H9 (cell line): Measurements from ENCODE around the gene GPD2. TPM values are rescaled to one million over a fixed set of nuclear protein-coding genes. Genes with fewer than 3 reads are reported as not detected.

Source experiments
- DNase-seq: peaks from one replicate; pipeline ENCODE4 v3.0.0-alpha.2; 2017
- H2AFZ ChIP-seq: one replicate; pipeline ENCODE4 v1.6.1; 2013; ENCODE audit warnings: mild to moderate bottlenecking, low read length, control low read depth, moderate library complexity
- H2AK5ac ChIP-seq: 2 replicates; pipeline ENCODE4 v1.6.1; 2013; ENCODE audit warnings: low read length, control low read depth, mixed read lengths; ENCODE audit not compliant: insufficient read length
- H2BK120ac ChIP-seq: one replicate; pipeline ENCODE4 v1.6.1; 2013; ENCODE audit warnings: low read depth, mild to moderate bottlenecking, low read length, control low read depth, inconsistent platforms; ENCODE audit not compliant: poor library complexity, severe bottlenecking
- H2BK12ac ChIP-seq: 2 replicates; pipeline ENCODE4 v1.6.1; 2013; ENCODE audit warnings: low read length, control low read depth, mixed read lengths, low read depth; ENCODE audit not compliant: insufficient read length
- H2BK15ac ChIP-seq: 2 replicates; pipeline ENCODE4 v1.6.1; 2013; ENCODE audit warnings: low read depth, low read length, control low read depth
- H2BK20ac ChIP-seq: one replicate; pipeline ENCODE4 v1.6.1; 2013; ENCODE audit warnings: low read depth, mild to moderate bottlenecking, low read length, control low read depth, inconsistent platforms; ENCODE audit not compliant: poor library complexity, severe bottlenecking
- H2BK5ac ChIP-seq: 2 replicates; pipeline ENCODE4 v1.6.1; 2013; ENCODE audit warnings: low read length, control low read depth, mixed read lengths; ENCODE audit not compliant: insufficient read length
- H3K14ac ChIP-seq: 2 replicates; pipeline ENCODE4 v1.6.1; 2013; ENCODE audit warnings: low read length, control low read depth; ENCODE audit not compliant: insufficient read depth
- H3K18ac ChIP-seq: 2 replicates; pipeline ENCODE4 v1.6.1; 2013; ENCODE audit warnings: low read depth, mild to moderate bottlenecking, mixed read lengths, low read length, control low read depth; ENCODE audit not compliant: insufficient read length
- H3K23ac ChIP-seq: 2 replicates; pipeline ENCODE4 v1.6.1; 2013; ENCODE audit warnings: low read length, control low read depth, mixed read lengths, low read depth; ENCODE audit not compliant: insufficient read length
- H3K23me2 ChIP-seq: 2 replicates; pipeline ENCODE4 v1.6.1; 2013; ENCODE audit warnings: low read depth, mild to moderate bottlenecking, mixed read lengths, low read length, control low read depth; ENCODE audit not compliant: insufficient read length, poor library complexity, severe bottlenecking
- H3K27ac ChIP-seq: 2 replicates; pipeline ENCODE4 v1.5.1; 2013; ENCODE audit warnings: low read length, control low read depth, mixed read lengths, low read depth; ENCODE audit not compliant: insufficient read length
- H3K27me3 ChIP-seq: 2 replicates; pipeline ENCODE4 v1.6.1; 2013; ENCODE audit warnings: low read length, control low read depth, inconsistent platforms; ENCODE audit not compliant: insufficient read depth
- H3K4ac ChIP-seq: 2 replicates; pipeline ENCODE4 v1.6.1; 2013; ENCODE audit warnings: low read depth, mild to moderate bottlenecking, control low read depth, inconsistent platforms, low read length, moderate library complexity
- H3K4me1 ChIP-seq: 2 replicates; pipeline ENCODE4 v1.6.1; 2013; ENCODE audit warnings: low read length, control low read depth, inconsistent platforms; ENCODE audit not compliant: insufficient read depth
- H3K4me2 ChIP-seq: 2 replicates; pipeline ENCODE4 v1.6.1; 2013; ENCODE audit warnings: low read length, control low read depth, mixed read lengths; ENCODE audit not compliant: insufficient read length, insufficient read depth
- H3K56ac ChIP-seq: 2 replicates; pipeline ENCODE4 v1.6.1; 2013; ENCODE audit warnings: low read depth, mild to moderate bottlenecking, mixed read lengths, low read length, control low read depth; ENCODE audit not compliant: insufficient read length
- H3K79me1 ChIP-seq: 2 replicates; pipeline ENCODE4 v1.6.1; 2013; ENCODE audit warnings: low read depth, mild to moderate bottlenecking, moderate library complexity, low read length, control low read depth, inconsistent platforms; ENCODE audit not compliant: insufficient read depth, poor library complexity, severe bottlenecking
- H3K79me2 ChIP-seq: 2 replicates; pipeline ENCODE4 v1.6.1; 2013; ENCODE audit warnings: low read length, control low read depth, inconsistent platforms; ENCODE audit not compliant: insufficient read depth
- H3K9ac ChIP-seq: 2 replicates; pipeline ENCODE4 v1.6.1; 2013; ENCODE audit warnings: low read length, control low read depth, mixed read lengths; ENCODE audit not compliant: insufficient read length; ENCODE audit errors: extremely low read depth
- H3K9me3 ChIP-seq: one replicate; pipeline ENCODE4 v1.6.1; 2013; ENCODE audit warnings: low read depth, low read length, inconsistent platforms; ENCODE audit not compliant: control insufficient read depth
- H3T11ph ChIP-seq: one replicate; pipeline ENCODE4 v1.6.1; 2013; ENCODE audit warnings: mild to moderate bottlenecking, low read length, control low read depth, inconsistent platforms
- H4K20me1 ChIP-seq: one replicate; pipeline ENCODE4 v1.6.1; 2013; ENCODE audit not compliant: control insufficient read depth, insufficient read length, insufficient read depth
- H4K5ac ChIP-seq: 2 replicates; pipeline ENCODE4 v1.6.1; 2013; ENCODE audit warnings: low read depth, mild to moderate bottlenecking, mixed read lengths, low read length, control low read depth; ENCODE audit not compliant: insufficient read length
- H4K8ac ChIP-seq: replicated peaks from 2 replicates; pipeline ENCODE4 v1.6.1; 2013; ENCODE audit warnings: low read length, control low read depth, mixed read lengths, low read depth; ENCODE audit not compliant: insufficient read length
- H4K91ac ChIP-seq: 2 replicates; pipeline ENCODE4 v1.6.1; 2013; ENCODE audit warnings: low read depth, mild to moderate bottlenecking, moderate library complexity, mixed read lengths, low read length, control low read depth; ENCODE audit not compliant: insufficient read length
- H3K27ac Mint-ChIP-seq, 3 experiments: 2 replicates in 2 of 3; 3 replicates in 1 of 3; pipeline ENCODE4 v1.8.0; 2020 to 2021; ENCODE audit warnings: mixed read lengths in 3 of 3, mild to moderate bottlenecking in 1 of 3, moderate library complexity in 1 of 3
- H3K27me3 Mint-ChIP-seq: 2 replicates; pipeline ENCODE4 v1.8.0; 2021; ENCODE audit warnings: low read depth, mild to moderate bottlenecking, moderate library complexity, mixed read lengths
- H3K36me3 Mint-ChIP-seq, 3 experiments: 2 replicates in 2 of 3; 3 replicates in 1 of 3; pipeline ENCODE4 v1.8.0; 2020 to 2021; ENCODE audit warnings: low read depth in 3 of 3, mixed read lengths in 3 of 3; ENCODE audit not compliant: insufficient read depth in 1 of 3
- H3K4me1 Mint-ChIP-seq, 2 experiments: 2 replicates each; pipeline ENCODE4 v1.8.0; 2020; ENCODE audit warnings: mixed read lengths in 2 of 2
- H3K4me3 Mint-ChIP-seq, 2 experiments: 2 replicates in 1 of 2; 3 replicates in 1 of 2; pipeline ENCODE4 v1.8.0; 2020 to 2021; ENCODE audit warnings: mild to moderate bottlenecking in 2 of 2, mixed read lengths in 2 of 2, moderate library complexity in 1 of 2
- H3K9me3 Mint-ChIP-seq, 2 experiments: 2 replicates in 1 of 2; 3 replicates in 1 of 2; pipeline ENCODE4 v1.8.0; 2020; ENCODE audit warnings: mild to moderate bottlenecking in 2 of 2, mixed read lengths in 2 of 2, moderate library complexity in 1 of 2
- WGBS: extraction: QIAGEN DNeasy Blood & Tissue Kit; methylation state at CpG from one replicate; pipeline ENCODE4 v1.1.7; 2013; ENCODE audit warnings: missing lambda C conversion rate, low lambda C conversion rate, mixed read lengths; ENCODE audit not compliant: insufficient read length; ENCODE audit errors: extremely low coverage; 5-methylcytosine and 5-hydroxymethylcytosine counted together
- total RNA-seq: library from RNA; stranded (reverse); gene quantifications from 2 replicates; pipeline ENCODE4 v1.2.1, GENCODE V29; 2021
- TF ChIP-seq, protein P1 (sequence below): fragments of 200-600 bp; sonication (generic); conservative IDR thresholded peaks from 3 replicates; pipeline ENCODE4 v1.8.0; 2021; ENCODE audit warnings: antibody characterized with exemption, mild to moderate bottlenecking

GPD2 gene
- total RNA-seq, 1 experiment from 2014 or later, result 46.0 TPM

DNA sequence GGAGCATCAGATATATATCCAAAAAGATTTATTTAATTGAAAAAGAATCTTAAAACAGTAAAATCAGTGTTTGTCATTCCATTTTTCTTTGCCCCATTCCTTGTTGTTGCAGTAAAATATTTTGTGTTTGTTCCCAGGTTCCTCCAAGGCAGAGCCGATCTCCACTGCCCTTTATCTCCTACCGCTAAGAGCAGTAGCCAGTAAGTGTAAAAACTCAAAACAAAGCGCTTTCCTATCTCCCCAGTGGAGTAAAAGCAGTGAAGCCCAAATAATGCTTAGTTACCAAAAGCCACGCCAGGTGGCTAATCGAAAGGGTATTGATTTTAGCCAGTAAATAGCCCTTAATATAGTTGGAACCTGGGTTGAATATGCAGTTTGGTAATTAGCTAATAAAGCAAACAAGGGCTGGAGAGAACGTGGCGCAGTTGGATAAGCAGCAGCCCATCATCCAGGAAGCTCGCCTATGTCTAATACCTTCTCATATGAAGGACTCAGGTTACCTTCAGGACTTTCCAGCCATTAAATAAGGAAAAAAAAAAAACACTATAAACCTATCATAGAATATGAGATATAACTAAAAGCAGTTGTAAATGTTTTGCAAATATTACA, 12.4 kb upstream of the GPD2 start:
- no peaks in the 10 kb centered on the region for H3K9me3 ChIP-seq
- no CpG with 5 or more reads among the region's 8 CpGs for WGBS
- no peak overlapping the region for H3K18ac ChIP-seq
- Mint-ChIP-seq H3K4me3 (no peak overlapping the region), H3K36me3 (peaks cover 0 to 2% (median 0%) of the 10 kb centered on the region in 3 experiments; a peak in 1 of 7 replicates), H3K9me3 (peaks cover 0 to 3% of the 10 kb centered on the region in 2 experiments; a peak in 2 of 5 replicates), H3K27ac (no peak overlapping the region), H3K4me1 (peaks cover 9 to 10% of the 10 kb centered on the region in 2 experiments), H3K27me3 (no peaks in the 10 kb centered on the region)
- no peak overlapping the region for H3K4ac ChIP-seq
- TF ChIP-seq, protein P1, sequence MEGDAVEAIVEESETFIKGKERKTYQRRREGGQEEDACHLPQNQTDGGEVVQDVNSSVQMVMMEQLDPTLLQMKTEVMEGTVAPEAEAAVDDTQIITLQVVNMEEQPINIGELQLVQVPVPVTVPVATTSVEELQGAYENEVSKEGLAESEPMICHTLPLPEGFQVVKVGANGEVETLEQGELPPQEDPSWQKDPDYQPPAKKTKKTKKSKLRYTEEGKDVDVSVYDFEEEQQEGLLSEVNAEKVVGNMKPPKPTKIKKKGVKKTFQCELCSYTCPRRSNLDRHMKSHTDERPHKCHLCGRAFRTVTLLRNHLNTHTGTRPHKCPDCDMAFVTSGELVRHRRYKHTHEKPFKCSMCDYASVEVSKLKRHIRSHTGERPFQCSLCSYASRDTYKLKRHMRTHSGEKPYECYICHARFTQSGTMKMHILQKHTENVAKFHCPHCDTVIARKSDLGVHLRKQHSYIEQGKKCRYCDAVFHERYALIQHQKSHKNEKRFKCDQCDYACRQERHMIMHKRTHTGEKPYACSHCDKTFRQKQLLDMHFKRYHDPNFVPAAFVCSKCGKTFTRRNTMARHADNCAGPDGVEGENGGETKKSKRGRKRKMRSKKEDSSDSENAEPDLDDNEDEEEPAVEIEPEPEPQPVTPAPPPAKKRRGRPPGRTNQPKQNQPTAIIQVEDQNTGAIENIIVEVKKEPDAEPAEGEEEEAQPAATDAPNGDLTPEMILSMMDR, result no peak
- no peak overlapping the region for H2BK120ac ChIP-seq
- no peak overlapping the region for H3T11ph ChIP-seq
- no peaks in the 10 kb centered on the region for H3K27me3 ChIP-seq
- no peak overlapping the region for H4K8ac ChIP-seq
- H3K14ac ChIP-seq, result no peak overlapping the region
- H4K91ac ChIP-seq, result no peak overlapping the region
- no peak overlapping the region for H3K27ac ChIP-seq
- no peak overlapping the region for H2AK5ac ChIP-seq
- H2BK15ac ChIP-seq, result no peak overlapping the region
- H3K79me1 ChIP-seq, result no peaks in the 10 kb centered on the region
- H3K9ac ChIP-seq, result no peak overlapping the region
- H3K23me2 ChIP-seq, result no peaks in the 10 kb centered on the region
- no peaks in the 10 kb centered on the region for H4K20me1 ChIP-seq
- no peak overlapping the region for H3K56ac ChIP-seq
- H2BK12ac ChIP-seq, result no peak overlapping the region
- no peak overlapping the region for H2BK20ac ChIP-seq
- no peak overlapping the region for H3K23ac ChIP-seq
- H3K4me1 ChIP-seq, result no peaks in the 10 kb centered on the region; the same call in 1 of the 2 replicates
- no peak overlapping the region for H2AFZ ChIP-seq
- no peak overlapping the region for H2BK5ac ChIP-seq
- DNase-seq, result no peak
- H4K5ac ChIP-seq, result no peak overlapping the region
- no peaks in the 10 kb centered on the region for H3K79me2 ChIP-seq
- H3K4me2 ChIP-seq, result no peak overlapping the region
